IMR-90 (cell line): ENCODE results near the gene BRD3.

ENCODE experiments used
- BHLHE40 ChIP-seq: fragments of 150-350 bp; IDR thresholded peaks from 2 replicates; pipeline ENCODE4 v1.6.1; 2016; ENCODE audit warnings: mild to moderate bottlenecking, low read depth, low read length
- CEBPB ChIP-seq: IDR thresholded peaks from 2 replicates; pipeline ENCODE4 v1.6.1; 2012; ENCODE audit warnings: low read depth, low read length, improper control_type of control experiment
- FOS ChIP-seq: fragments of 150-350 bp; IDR thresholded peaks from 2 replicates; pipeline ENCODE4 v1.6.1; 2016; ENCODE audit warnings: low read depth, low read length
- MAZ ChIP-seq: IDR thresholded peaks from 2 replicates; pipeline ENCODE4 v1.6.1; 2012; ENCODE audit warnings: low read depth, mild to moderate bottlenecking, low read length, improper control_type of control experiment, moderate library complexity, borderline replicate concordance
- MXI1 ChIP-seq: IDR thresholded peaks from 2 replicates; pipeline ENCODE4 v1.6.1; 2012; ENCODE audit warnings: low read depth, mild to moderate bottlenecking, low read length, moderate library complexity, borderline replicate concordance
- POLR2A ChIP-seq: IDR thresholded peaks from 2 replicates; pipeline ENCODE4 v1.6.1; 2012; ENCODE audit warnings: mild to moderate bottlenecking, low read depth, low read length
- RAD21 ChIP-seq: IDR thresholded peaks from 2 replicates; pipeline ENCODE4 v1.6.1; 2012; ENCODE audit warnings: low read length, improper control_type of control experiment
- RCOR1 ChIP-seq: IDR thresholded peaks from 2 replicates; pipeline ENCODE4 v1.6.1; 2012; ENCODE audit warnings: mild to moderate bottlenecking, low read length, improper control_type of control experiment; ENCODE audit not compliant: insufficient replicate concordance
- RFX5 ChIP-seq: IDR thresholded peaks from 2 replicates; pipeline ENCODE4 v1.8.0; 2012; ENCODE audit warnings: low read depth, mild to moderate bottlenecking, low read length, moderate library complexity
- SMC3 ChIP-seq: fragments of 150-350 bp; IDR thresholded peaks from 2 replicates; pipeline ENCODE4 v1.6.1; 2016; ENCODE audit warnings: low read depth, mild to moderate bottlenecking, antibody characterized with exemption, low read length, moderate library complexity
- TF ChIP-seq, protein P1 (sequence below): conservative IDR thresholded peaks from 2 replicates; pipeline ENCODE4 v1.5.1; 2012; ENCODE audit warnings: mild to moderate bottlenecking, low read depth, low read length, improper control_type of control experiment
- TF ChIP-seq, protein P2 (sequence below): fragments of 150-350 bp; IDR thresholded peaks from 2 replicates; pipeline ENCODE4 v1.6.1; 2016; ENCODE audit warnings: low read depth, mild to moderate bottlenecking, low read length, moderate library complexity, borderline replicate concordance

DNA sequence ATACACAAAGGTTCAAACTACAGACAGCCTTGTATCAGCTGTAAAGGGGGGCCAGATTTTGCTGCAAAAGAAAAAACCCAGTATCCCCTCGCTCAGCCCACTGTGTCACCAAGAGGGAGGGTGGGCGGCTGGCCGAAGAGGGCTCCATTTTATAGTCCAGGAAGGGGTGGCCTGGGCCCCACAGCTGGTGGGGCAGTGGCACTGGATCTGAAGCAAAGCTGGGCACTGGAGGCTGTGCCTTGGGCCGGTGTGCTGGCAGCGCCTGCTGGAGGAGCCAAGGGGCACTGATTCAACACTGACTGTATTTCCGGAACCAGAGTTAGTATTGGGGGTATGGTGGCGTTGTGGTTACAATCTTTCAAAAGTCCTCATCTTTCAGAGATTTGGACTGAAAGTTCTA lies 9.1 kb downstream of the BRD3 start:
- TF ChIP-seq, protein P1, sequence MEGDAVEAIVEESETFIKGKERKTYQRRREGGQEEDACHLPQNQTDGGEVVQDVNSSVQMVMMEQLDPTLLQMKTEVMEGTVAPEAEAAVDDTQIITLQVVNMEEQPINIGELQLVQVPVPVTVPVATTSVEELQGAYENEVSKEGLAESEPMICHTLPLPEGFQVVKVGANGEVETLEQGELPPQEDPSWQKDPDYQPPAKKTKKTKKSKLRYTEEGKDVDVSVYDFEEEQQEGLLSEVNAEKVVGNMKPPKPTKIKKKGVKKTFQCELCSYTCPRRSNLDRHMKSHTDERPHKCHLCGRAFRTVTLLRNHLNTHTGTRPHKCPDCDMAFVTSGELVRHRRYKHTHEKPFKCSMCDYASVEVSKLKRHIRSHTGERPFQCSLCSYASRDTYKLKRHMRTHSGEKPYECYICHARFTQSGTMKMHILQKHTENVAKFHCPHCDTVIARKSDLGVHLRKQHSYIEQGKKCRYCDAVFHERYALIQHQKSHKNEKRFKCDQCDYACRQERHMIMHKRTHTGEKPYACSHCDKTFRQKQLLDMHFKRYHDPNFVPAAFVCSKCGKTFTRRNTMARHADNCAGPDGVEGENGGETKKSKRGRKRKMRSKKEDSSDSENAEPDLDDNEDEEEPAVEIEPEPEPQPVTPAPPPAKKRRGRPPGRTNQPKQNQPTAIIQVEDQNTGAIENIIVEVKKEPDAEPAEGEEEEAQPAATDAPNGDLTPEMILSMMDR = 0 out of 2 replicates have a peak, but pooled peaks have one; percentile 3
- TF ChIP-seq RAD21 = no peak
- no peak for TF ChIP-seq MXI1
- TF ChIP-seq POLR2A = no peak
- no peak for TF ChIP-seq RCOR1
- no peak for TF ChIP-seq SMC3
- no peak for TF ChIP-seq BHLHE40
- TF ChIP-seq, protein P2, sequence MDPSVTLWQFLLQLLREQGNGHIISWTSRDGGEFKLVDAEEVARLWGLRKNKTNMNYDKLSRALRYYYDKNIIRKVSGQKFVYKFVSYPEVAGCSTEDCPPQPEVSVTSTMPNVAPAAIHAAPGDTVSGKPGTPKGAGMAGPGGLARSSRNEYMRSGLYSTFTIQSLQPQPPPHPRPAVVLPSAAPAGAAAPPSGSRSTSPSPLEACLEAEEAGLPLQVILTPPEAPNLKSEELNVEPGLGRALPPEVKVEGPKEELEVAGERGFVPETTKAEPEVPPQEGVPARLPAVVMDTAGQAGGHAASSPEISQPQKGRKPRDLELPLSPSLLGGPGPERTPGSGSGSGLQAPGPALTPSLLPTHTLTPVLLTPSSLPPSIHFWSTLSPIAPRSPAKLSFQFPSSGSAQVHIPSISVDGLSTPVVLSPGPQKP = no peak
- no peak for TF ChIP-seq MAZ
- TF ChIP-seq CEBPB = no peak
- TF ChIP-seq RFX5 = no peak
- no peak for TF ChIP-seq FOS
